Heart left ventricle (tissue), 16 donors: ENCODE results near the gene SGIP1. TPM values are rescaled to one million over a fixed set of nuclear protein-coding genes. Genes with fewer than 3 reads are reported as not detected.

ENCODE experiments used
- ATAC-seq, 4 donors: fragments of 200-7000 bp; cut with Tn5 transposase; one replicate each; pipeline ENCODE4 v1.9.1; 2020 to 2022; ENCODE audit warnings: moderate library complexity in 4 of 4, mild to moderate bottlenecking in 3 of 4, moderate number of reproducible peaks in 1 of 4
- DNase-seq, 5 donors: peaks; one replicate each; pipeline ENCODE4 v3.0.0-alpha.2; 2020
- H3K27ac ChIP-seq, 12 donors: fragments of 200-600 bp; sonication (generic) in 4 of 12; one replicate each; pipeline versions ENCODE4 v1.5.0 to v1.8.0; 2016 to 2022; ENCODE audit warnings: mild to moderate bottlenecking in 2 of 12
- H3K27me3 ChIP-seq, 9 donors: fragments of 200-600 bp; sonication (generic) in 2 of 9; one replicate each; pipeline versions ENCODE4 v1.5.1 to v1.8.0; 2016 to 2022; ENCODE audit warnings: mild to moderate bottlenecking in 3 of 9
- H3K36me3 ChIP-seq, 9 donors: fragments of 200-600 bp; sonication (generic) in 2 of 9; one replicate each; pipeline versions ENCODE4 v1.5.0 to v1.8.0; 2018 to 2022; ENCODE audit warnings: mild to moderate bottlenecking in 2 of 9
- H3K4me1 ChIP-seq, 12 donors: fragments of 200-600 bp; sonication (generic) in 4 of 12; one replicate each; pipeline versions ENCODE4 v1.5.0 to v1.8.0; 2016 to 2022; ENCODE audit warnings: mild to moderate bottlenecking in 3 of 12
- H3K4me3 ChIP-seq, 12 donors: fragments of 200-600 bp; sonication (generic) in 4 of 12; one replicate each; pipeline versions ENCODE4 v1.5.0 to v1.8.0; 2017 to 2022; ENCODE audit warnings: mild to moderate bottlenecking in 9 of 12, moderate library complexity in 4 of 12
- H3K9me3 ChIP-seq, 12 donors: fragments of 200-600 bp; sonication (generic) in 4 of 12; one replicate each; pipeline versions ENCODE4 v1.5.0 to v1.8.0; 2016 to 2022; ENCODE audit warnings: mild to moderate bottlenecking in 1 of 12
- POLR2A ChIP-seq, 2 donors: fragments of 450-650 bp; IDR thresholded peaks; one replicate each; pipeline ENCODE4 v1.6.1; 2017; ENCODE audit warnings: antibody characterized with exemption in 2 of 2, mild to moderate bottlenecking in 2 of 2, moderate library complexity in 2 of 2
- WGBS, 4 donors: extraction: QIAGEN DNeasy Blood & Tissue Kit in 2 of 4; methylation state at CpG; one replicate each; pipeline versions ENCODE4 v1.1.5 to v1.1.7; 2013 to 2018; 5-methylcytosine and 5-hydroxymethylcytosine counted together
- intact Hi-C, 10 donors: fragments of 100-400 bp; cut with DNase I; formaldehyde crosslinking; loops; one replicate each; pipeline versions ENCODE4 v1.11.1 to v1.14.2; 2022
- polyA plus RNA-seq, 2 donors: library from polyadenylated mRNA; stranded (reverse); fragments of 200-250 nt; gene quantifications; one replicate each; pipeline ENCODE4 v1.2.3, GENCODE V29; 2013
- total RNA-seq, 9 donors: library from RNA; depleted of rRNA in 2 of 9; stranded (reverse); fragments of >200 nt in 2 of 9; fragmentation: NEBNext Ultra II Directional in 3 of 9; extraction: Animal tissue kit (Norgen Biotek cat#: 25700) in 3 of 9; gene quantifications; one replicate each; pipeline versions ENCODE4 v1.1.0 to v1.2.4, GENCODE V29; 2016 to 2023
- TF ChIP-seq, protein P1 (sequence below), 12 donors: fragments of 200-600 bp; sonication (generic) in 4 of 12; IDR thresholded peaks; one replicate each; pipeline versions ENCODE4 v1.5.0 to v1.8.0; 2018 to 2022; ENCODE audit warnings: antibody characterized with exemption in 12 of 12, mild to moderate bottlenecking in 5 of 12
- donor health status: ischemic (EF 13 %, LVEDD 7.1; RV severe dilation, severe dysfunction).
- donor health status: healthy with polysubstance abuse.
- donor health status: DM: no; HTN: yes; CAD: no.
- donor health status: DM: no; HTN: no; CAD: no.
- donor health status: ischemic (EF 25% LVEDD 6.9; RV normal size, moderate dysfunction).
- donor health status: ischemic (EF 25% LVEDD 5.7; RV mildly dilated, moderate dysfunction).
- donor health status: healthy.
- donor health status: DM: yes; HTN: yes; CAD: no.
- donor health status: ischemic (EF 35%, LVEDD 5.7; RV mildly dilated, moderate dysfunction).
- donor health status: nonischemic (EF 11% LVEDD 7.7; RV severe dilation, severe dysfunction).
- donor health status: DM: yes; HTN: yes; CAD: no.
- donor health status: PGD.
- donor health status: ischemic (EF 29% LVEDD 5.4; RV normal size, mild dysfunction).
- donor health status: nonischemic (EF 23%, LVEDD 6.1; RV moderate dilation, normal function).

Gene SGIP1
- total and polyA plus RNA-seq, 11 donors: 2.1 to 17.3 (median 5.0) TPM

DNA sequence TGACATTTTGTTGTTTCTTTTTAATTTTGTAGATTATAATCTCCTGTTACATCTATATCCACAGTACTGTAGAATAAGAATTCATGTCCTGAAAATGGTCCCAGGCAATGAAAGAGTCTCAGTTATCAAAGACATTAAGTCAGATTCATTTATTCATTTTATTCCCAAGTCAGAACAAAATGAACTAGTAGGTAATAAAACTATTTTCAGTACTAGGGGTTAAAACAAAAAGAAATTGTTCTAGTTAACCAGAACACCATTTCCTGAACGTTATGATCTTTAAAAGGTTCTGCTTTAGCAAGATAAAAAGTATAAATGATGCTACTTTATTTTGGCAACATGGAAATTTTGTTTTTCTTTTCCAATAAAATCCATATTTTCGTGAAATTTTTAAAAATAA, 211.5 kb downstream of the SGIP1 start:
- no peak overlapping the region for H3K4me3 ChIP-seq
- no peak overlapping the region for H3K27ac ChIP-seq
- WGBS, 4 donors: 68 to 78% (median 75%) methylated on average over 2 of the region's 2 CpGs
- TF ChIP-seq, protein P1, sequence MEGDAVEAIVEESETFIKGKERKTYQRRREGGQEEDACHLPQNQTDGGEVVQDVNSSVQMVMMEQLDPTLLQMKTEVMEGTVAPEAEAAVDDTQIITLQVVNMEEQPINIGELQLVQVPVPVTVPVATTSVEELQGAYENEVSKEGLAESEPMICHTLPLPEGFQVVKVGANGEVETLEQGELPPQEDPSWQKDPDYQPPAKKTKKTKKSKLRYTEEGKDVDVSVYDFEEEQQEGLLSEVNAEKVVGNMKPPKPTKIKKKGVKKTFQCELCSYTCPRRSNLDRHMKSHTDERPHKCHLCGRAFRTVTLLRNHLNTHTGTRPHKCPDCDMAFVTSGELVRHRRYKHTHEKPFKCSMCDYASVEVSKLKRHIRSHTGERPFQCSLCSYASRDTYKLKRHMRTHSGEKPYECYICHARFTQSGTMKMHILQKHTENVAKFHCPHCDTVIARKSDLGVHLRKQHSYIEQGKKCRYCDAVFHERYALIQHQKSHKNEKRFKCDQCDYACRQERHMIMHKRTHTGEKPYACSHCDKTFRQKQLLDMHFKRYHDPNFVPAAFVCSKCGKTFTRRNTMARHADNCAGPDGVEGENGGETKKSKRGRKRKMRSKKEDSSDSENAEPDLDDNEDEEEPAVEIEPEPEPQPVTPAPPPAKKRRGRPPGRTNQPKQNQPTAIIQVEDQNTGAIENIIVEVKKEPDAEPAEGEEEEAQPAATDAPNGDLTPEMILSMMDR (IDR thresholded peaks at IDR 0.05): no peak
- no peak for TF ChIP-seq POLR2A (IDR thresholded peaks at IDR 0.05)
- no peaks in the 10 kb centered on the region for H3K4me1 ChIP-seq
- DNase-seq (no peak), ATAC-seq (no peak)
- H3K9me3 ChIP-seq: no peaks in the 10 kb centered on the region
- intact Hi-C loops: no loop called here
- H3K27me3 ChIP-seq: no peaks in the 10 kb centered on the region
- H3K36me3 ChIP-seq: peaks cover 0 to 18% (median 0%) of the 10 kb centered on the region in 9 donors

DNA sequence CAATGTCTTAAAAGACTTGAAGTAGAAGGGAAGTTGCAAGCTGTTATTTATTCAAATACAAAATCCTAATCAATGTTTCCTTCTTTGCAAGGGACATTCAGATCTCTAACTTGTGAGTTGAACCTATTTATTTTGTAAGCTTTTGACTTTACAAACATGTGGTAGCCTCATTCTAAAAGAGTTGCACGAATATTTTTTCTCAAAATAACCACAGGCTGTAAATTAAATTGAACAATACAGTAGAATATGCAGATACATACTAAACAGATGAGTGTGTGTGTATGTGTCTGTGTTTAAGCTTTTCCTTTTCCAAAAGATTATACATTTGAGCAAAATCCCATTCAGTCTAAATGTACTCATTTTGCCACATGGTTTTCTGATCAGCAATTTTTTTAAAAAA, 213.5 kb downstream of the SGIP1 start:
- ATAC-seq (no peak), DNase-seq (no peak)
- H3K9me3 ChIP-seq: no peaks in the 10 kb centered on the region
- H3K4me1 ChIP-seq: peaks cover 0 to 13% (median 4%) of the 10 kb centered on the region in 12 donors
- intact Hi-C loops: no loop called here
- no peak overlapping the region for H3K27ac ChIP-seq
- peaks cover 0 to 3% (median 0%) of the 10 kb centered on the region in 9 donors for H3K27me3 ChIP-seq
- 25 to 38% (median 31%) methylated on average over 1 of the region's 1 CpG for WGBS, 4 donors
- H3K4me3 ChIP-seq: no peak overlapping the region
- TF ChIP-seq POLR2A (IDR thresholded peaks at IDR 0.05): no peak
- TF ChIP-seq, protein P1 (IDR thresholded peaks at IDR 0.05): no peak
- peaks cover 0 to 13% (median 0%) of the 10 kb centered on the region in 9 donors for H3K36me3 ChIP-seq

DNA sequence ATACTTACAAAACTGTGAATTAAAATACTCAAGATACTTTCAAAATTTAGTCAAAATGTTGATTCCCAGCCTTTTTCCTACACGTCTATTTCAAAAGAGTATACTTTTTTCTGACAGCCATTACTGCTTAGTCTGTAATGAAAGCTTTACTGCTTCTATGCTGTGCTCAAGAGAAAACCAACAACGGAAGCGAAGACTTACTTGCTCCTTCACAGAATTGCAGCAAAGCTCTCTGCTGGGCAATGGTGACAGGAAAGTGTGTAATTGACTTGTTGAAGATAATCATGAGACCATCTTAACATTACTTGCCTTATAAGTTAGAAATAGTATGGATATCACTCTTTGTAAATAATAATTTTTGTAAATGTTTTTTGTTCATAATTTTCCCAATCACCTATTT, 216.6 kb downstream of the SGIP1 start:
- WGBS, 4 donors: 86 to 89% (median 87%) methylated on average over 3 of the region's 3 CpGs
- H3K27ac ChIP-seq: no peak overlapping the region
- DNase-seq: no peak
- H3K4me3 ChIP-seq: no peak overlapping the region
- peaks cover 0 to 21% (median 8%) of the 10 kb centered on the region in 12 donors for H3K4me1 ChIP-seq
- no peaks in the 10 kb centered on the region for H3K9me3 ChIP-seq
- peaks cover 0 to 10% (median 0%) of the 10 kb centered on the region in 9 donors for H3K27me3 ChIP-seq
- TF ChIP-seq POLR2A (IDR thresholded peaks at IDR 0.05): no peak
- TF ChIP-seq, protein P1 (IDR thresholded peaks at IDR 0.05): no peak
- intact Hi-C loops: loop anchor here in 1 of 10 donors (10.0 kb wide), 1 partner anchor 304 kb away; the partner anchor contains the start of gene SLC35D1
- no peaks in the 10 kb centered on the region for H3K36me3 ChIP-seq
- ATAC-seq: no peak

DNA sequence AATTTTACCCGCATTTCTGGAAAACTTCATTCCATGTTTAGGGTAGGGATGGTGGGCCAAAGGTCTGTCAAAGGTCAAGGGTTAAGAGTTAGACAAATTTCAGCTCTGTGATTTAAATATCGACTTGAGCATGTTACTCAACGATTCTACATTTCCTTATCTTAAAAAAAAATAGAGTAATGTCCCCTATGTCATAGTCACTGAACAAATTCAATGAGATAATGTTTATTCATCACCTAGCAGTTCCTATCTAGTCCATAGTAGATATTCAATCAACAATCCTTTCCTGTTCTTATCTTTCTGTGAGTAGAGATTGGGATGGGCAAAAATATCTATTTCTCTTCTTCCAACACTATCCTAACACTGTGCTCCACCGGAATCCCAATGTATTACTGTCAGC, 217.2 kb downstream of the SGIP1 start:
- H3K4me1 ChIP-seq: peaks cover 0 to 21% (median 8%) of the 10 kb centered on the region in 12 donors
- 83 to 86% (median 84%) methylated on average over 4 of the region's 4 CpGs for WGBS, 4 donors
- intact Hi-C loops: loop anchor here in 1 of 10 donors (10.0 kb wide), 1 partner anchor 304 kb away; the partner anchor contains the start of gene SLC35D1
- DNase-seq (no peak), ATAC-seq (no peak)
- no peaks in the 10 kb centered on the region for H3K9me3 ChIP-seq
- H3K27me3 ChIP-seq: peaks cover 0 to 10% (median 0%) of the 10 kb centered on the region in 9 donors
- no peaks in the 10 kb centered on the region for H3K36me3 ChIP-seq
- H3K4me3 ChIP-seq: no peak overlapping the region
- TF ChIP-seq, protein P1 (IDR thresholded peaks at IDR 0.05): no peak
- no peak for TF ChIP-seq POLR2A (IDR thresholded peaks at IDR 0.05)
- peak overlapping the region in 10 of 12 donors; percentile 29 to 83 (median 77) for H3K27ac ChIP-seq
